PC-9 (cell line): ENCODE measurements around the gene NEBL. TPM values are rescaled to one million over a fixed set of nuclear protein-coding genes. Genes with fewer than 3 reads are reported as not detected.

Experiments
- BruUV-seq: library from RNA; stranded (reverse); fragments of 400-500 nt; replicated peaks from 2 replicates; lab custom pipeline; 2021; lab: Mats Ljungman, UMichigan
- CTCF ChIA-PET: fragments of 300-600 bp; sonication (Branson Sonifier 250); formaldehyde crosslinking; loops from one replicate; lab custom pipeline; 2022; ENCODE audit warnings: antibody characterized with exemption; lab: Charles Lee
- POLR2A ChIA-PET: fragments of 300-600 bp; sonication (Branson Sonifier 250); formaldehyde crosslinking; loops from one replicate; lab custom pipeline; 2022; ENCODE audit warnings: antibody characterized with exemption; ENCODE audit not compliant: unreplicated experiment; lab: Charles Lee
- DNase-seq, 2 experiments: peaks; one replicate each; pipeline versions ENCODE4 v3.0.0 to v3.0.0-alpha.2; 2015 to 2022; ENCODE audit warnings: mixed read lengths in 1 of 2
- H2AFZ ChIP-seq: fragments of 200-600 bp; sonication (generic); 2 replicates; pipeline ENCODE4 v1.8.1; 2017; ENCODE audit warnings: antibody characterized with exemption
- H3F3A ChIP-seq: fragments of 200-600 bp; sonication (generic); 2 replicates; pipeline ENCODE4 v1.8.1; 2017; ENCODE audit warnings: antibody characterized with exemption, mild to moderate bottlenecking, low read depth; ENCODE audit not compliant: insufficient read depth
- H3K27ac ChIP-seq: fragments of 200-600 bp; sonication (generic); 2 replicates; pipeline ENCODE4 v1.6.1; 2016; ENCODE audit warnings: mixed run types
- H3K27me3 ChIP-seq: fragments of 200-600 bp; sonication (generic); 2 replicates; pipeline ENCODE4 v1.6.1; 2016; ENCODE audit warnings: low read depth, mixed run types; ENCODE audit not compliant: insufficient read depth
- H3K36me3 ChIP-seq: fragments of 200-600 bp; sonication (generic); 2 replicates; pipeline ENCODE4 v1.6.1; 2016; ENCODE audit warnings: low read depth, mixed run types
- H3K4me1 ChIP-seq: fragments of 200-600 bp; sonication (generic); replicated peaks from 2 replicates; pipeline ENCODE4 v1.6.1; 2016; ENCODE audit warnings: mixed run types; ENCODE audit not compliant: insufficient read depth
- H3K4me2 ChIP-seq: fragments of 200-600 bp; sonication (generic); 2 replicates; pipeline ENCODE4 v1.6.1; 2017; ENCODE audit warnings: mixed run types
- H3K4me3 ChIP-seq: fragments of 200-600 bp; sonication (generic); 2 replicates; pipeline ENCODE4 v1.6.1; 2016; ENCODE audit warnings: mixed run types
- H3K79me2 ChIP-seq: fragments of 200-600 bp; sonication (generic); 2 replicates; pipeline ENCODE4 v1.6.1; 2017; ENCODE audit warnings: low read depth, mixed run types
- H3K9me2 ChIP-seq: fragments of 200-600 bp; sonication (generic); 2 replicates; pipeline ENCODE4 v1.8.1; 2017; ENCODE audit warnings: mild to moderate bottlenecking; ENCODE audit not compliant: insufficient read depth
- H3K9me3 ChIP-seq: fragments of 200-600 bp; sonication (generic); 2 replicates; pipeline ENCODE4 v1.8.1; 2016; ENCODE audit warnings: low read depth; ENCODE audit not compliant: insufficient read depth
- H4K20me1 ChIP-seq: fragments of 200-600 bp; sonication (generic); 2 replicates; pipeline ENCODE4 v1.8.1; 2017; ENCODE audit not compliant: insufficient read depth
- EZH2 ChIP-seq: fragments of 200-600 bp; sonication (generic); IDR thresholded peaks from 2 replicates; pipeline ENCODE4 v1.8.0; 2017; ENCODE audit warnings: antibody characterized with exemption, low read depth
- intact Hi-C: fragments of 100-400 bp; cut with micrococcal nuclease; formaldehyde crosslinking; loops from one replicate; pipeline ENCODE4 v1.10.0; 2022; ENCODE audit not compliant: unreplicated experiment
- total RNA-seq: library from RNA; stranded (reverse); gene quantifications from 2 replicates; pipeline ENCODE4 v1.2.3, GENCODE V29; 2021
- TF ChIP-seq, protein P1 (sequence below): fragments of 200-600 bp; sonication (generic); conservative IDR thresholded peaks from 2 replicates; pipeline ENCODE4 v1.6.1; 2017; ENCODE audit warnings: mixed run types, antibody characterized with exemption, mild to moderate bottlenecking, moderate library complexity

The NEBL gene
- total RNA-seq, 1 experiment from 2014 or later = 22.6 TPM

- DNase-seq = peak in 1 of 2 experiments; percentile 78
- no peak overlapping the region for H2AFZ ChIP-seq
- POLR2A ChIA-PET = no interaction called here
- H3K36me3 ChIP-seq = no peaks in the 10 kb centered on the region
- H3K4me2 ChIP-seq = peak overlapping the region; percentile 18
- no peak overlapping the region for H3K27ac ChIP-seq
- H3K79me2 ChIP-seq = no peaks in the 10 kb centered on the region
- no peak overlapping the region for H3K4me3 ChIP-seq
- no peaks in the 10 kb centered on the region for H3K9me3 ChIP-seq
- H3K27me3 ChIP-seq = no peaks in the 10 kb centered on the region
- BruUV-seq = no TSS peak
- H4K20me1 ChIP-seq = no peaks in the 10 kb centered on the region
- peaks cover 6% of the 10 kb centered on the region; the same call in 1 of the 2 replicates for H3K4me1 ChIP-seq
- no peaks in the 10 kb centered on the region for H3K9me2 ChIP-seq
- no peaks in the 10 kb centered on the region for H3F3A ChIP-seq
- TF ChIP-seq, protein P1, sequence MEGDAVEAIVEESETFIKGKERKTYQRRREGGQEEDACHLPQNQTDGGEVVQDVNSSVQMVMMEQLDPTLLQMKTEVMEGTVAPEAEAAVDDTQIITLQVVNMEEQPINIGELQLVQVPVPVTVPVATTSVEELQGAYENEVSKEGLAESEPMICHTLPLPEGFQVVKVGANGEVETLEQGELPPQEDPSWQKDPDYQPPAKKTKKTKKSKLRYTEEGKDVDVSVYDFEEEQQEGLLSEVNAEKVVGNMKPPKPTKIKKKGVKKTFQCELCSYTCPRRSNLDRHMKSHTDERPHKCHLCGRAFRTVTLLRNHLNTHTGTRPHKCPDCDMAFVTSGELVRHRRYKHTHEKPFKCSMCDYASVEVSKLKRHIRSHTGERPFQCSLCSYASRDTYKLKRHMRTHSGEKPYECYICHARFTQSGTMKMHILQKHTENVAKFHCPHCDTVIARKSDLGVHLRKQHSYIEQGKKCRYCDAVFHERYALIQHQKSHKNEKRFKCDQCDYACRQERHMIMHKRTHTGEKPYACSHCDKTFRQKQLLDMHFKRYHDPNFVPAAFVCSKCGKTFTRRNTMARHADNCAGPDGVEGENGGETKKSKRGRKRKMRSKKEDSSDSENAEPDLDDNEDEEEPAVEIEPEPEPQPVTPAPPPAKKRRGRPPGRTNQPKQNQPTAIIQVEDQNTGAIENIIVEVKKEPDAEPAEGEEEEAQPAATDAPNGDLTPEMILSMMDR = no peak
- TF ChIP-seq EZH2 = no peak
- intact Hi-C loops = no loop called here
- CTCF ChIA-PET = no interaction called here
These were observed 11.4 kb downstream of the NEBL start for GRCh38 chr10:20885678-20886077.

DNA sequence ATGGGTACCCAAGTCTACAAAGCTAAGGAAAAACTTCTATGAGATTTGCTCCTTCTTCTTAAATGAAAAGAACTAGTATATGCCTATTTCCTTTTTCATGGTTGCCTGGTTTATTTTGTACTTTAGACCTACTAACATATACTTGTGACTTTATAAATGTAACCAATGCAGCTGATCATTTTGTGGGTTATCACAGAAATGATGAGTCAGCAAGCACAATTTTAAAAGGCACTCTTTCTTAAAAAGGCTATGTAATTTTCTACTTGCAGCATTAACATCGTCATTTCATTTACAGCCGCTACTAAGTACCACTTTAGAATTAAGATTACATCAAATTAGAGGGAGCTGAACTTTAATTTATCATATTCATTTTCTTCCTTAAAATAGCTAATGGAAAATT lies 13.6 kb downstream of the NEBL start:
- Histone ChIP-seq H4K20me1 (no peaks in the 10 kb centered on the region), H3F3A (no peaks in the 10 kb centered on the region), H3K36me3 (no peaks in the 10 kb centered on the region), H3K9me2 (no peaks in the 10 kb centered on the region), H3K4me2 (no peak overlapping the region), H3K27me3 (no peaks in the 10 kb centered on the region), H3K4me1 (peaks cover 6% of the 10 kb centered on the region; the same call in 1 of the 2 replicates), H2AFZ (no peak overlapping the region), H3K79me2 (no peaks in the 10 kb centered on the region), H3K4me3 (no peak overlapping the region), H3K9me3 (no peaks in the 10 kb centered on the region), H3K27ac (no peak overlapping the region)
- TF ChIP-seq, protein P1 = no peak
- no peak for TF ChIP-seq EZH2
- no TSS peak for BruUV-seq
- intact Hi-C loops = no loop called here
- POLR2A ChIA-PET = no interaction called here
- DNase-seq = no peak
- CTCF ChIA-PET = no interaction called here

DNA sequence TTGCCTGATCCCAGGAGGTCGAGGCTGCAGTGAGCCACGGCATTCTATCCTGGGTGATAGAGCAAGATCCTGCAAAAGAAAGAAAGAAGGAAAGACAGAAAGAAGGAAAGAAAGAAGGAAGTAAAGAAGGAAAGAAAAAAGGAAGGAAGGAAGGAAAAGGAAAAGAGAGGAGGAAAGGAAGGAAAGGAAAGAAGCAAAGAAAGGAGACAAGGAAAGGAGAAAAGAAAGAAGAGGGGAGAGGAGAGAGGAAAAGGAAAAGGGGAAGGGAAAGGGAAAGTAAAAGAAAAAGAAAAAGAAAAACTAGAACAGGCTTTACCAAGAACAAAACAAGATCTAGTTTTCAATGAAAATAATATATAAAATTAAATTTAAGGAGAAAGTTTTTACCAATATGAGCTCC lies 15.0 kb downstream of the NEBL start:
- H3K79me2 ChIP-seq = no peaks in the 10 kb centered on the region
- no TSS peak for BruUV-seq
- ChIA-PET CTCF (interaction anchor here (0.6 kb wide), 1 partner anchor 1111 kb away, joined by 3 read pairs; no protein-coding TSS in a partner anchor), POLR2A (no interaction called here)
- no peak overlapping the region for H3K27ac ChIP-seq
- H3F3A ChIP-seq = no peaks in the 10 kb centered on the region
- TF ChIP-seq, protein P1 = no peak
- no peak for TF ChIP-seq EZH2
- H2AFZ ChIP-seq = no peak overlapping the region
- H3K4me2 ChIP-seq = no peak overlapping the region
- H4K20me1 ChIP-seq = no peaks in the 10 kb centered on the region
- H3K9me3 ChIP-seq = no peaks in the 10 kb centered on the region
- H3K27me3 ChIP-seq = no peaks in the 10 kb centered on the region
- no peaks in the 10 kb centered on the region for H3K36me3 ChIP-seq
- no peak overlapping the region for H3K4me3 ChIP-seq
- peaks cover 6% of the 10 kb centered on the region; the same call in 1 of the 2 replicates for H3K4me1 ChIP-seq
- no peaks in the 10 kb centered on the region; the same call in 1 of the 2 replicates for H3K9me2 ChIP-seq
- no peak for DNase-seq
- intact Hi-C loops = no loop called here
